ENCODE measurements around the gene SUN5. TPM values are rescaled to one million over a fixed set of nuclear protein-coding genes. Genes with fewer than 3 reads are reported as not detected.

Gene SUN5
- total and polyA plus RNA-seq, 4 donors, result not detected

DNA sequence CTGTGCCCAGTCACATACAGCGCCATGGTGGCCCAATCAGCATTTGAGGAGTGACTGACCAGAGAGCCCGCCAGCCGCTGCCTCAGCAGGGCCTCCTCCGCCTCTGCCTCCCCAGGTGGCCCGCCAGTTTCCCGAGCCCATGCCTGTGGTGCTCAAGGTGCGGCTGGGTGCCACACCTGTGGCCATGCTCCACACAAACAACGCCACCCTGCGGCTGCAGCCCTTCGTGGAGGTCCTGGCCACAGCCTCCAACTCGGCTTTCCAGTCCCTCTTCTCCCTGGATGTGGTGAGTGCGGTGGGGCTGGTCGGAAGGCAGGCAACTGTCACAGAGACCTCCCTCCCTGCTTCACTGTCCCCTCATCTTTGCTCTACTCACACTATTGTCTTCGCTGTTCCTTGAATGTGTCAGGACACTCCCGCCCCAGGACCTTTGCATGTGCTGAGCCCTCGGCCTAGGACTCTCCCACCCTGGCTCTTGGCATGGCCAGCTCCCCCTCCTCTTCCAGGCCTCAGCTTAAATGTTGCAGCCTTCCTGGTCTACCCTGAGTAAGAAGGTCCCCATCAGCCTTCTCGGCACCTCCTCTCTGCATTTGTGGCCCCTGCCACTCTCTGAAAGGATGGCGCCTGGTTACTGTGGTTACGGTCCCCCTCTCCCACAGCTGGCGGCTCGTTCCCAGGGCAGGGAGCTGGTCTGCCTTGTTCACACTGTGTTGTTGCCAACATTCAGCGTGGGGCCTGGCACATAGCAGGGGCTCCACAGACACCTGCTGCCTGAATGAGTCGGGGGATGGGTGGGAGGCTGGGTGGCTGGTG lies 15.4 kb upstream of the SUN5 start:
- H3K4me3 ChIP-seq (ENCODE audit: low read depth in 1 of 3, low read length in 3 of 3), result no peak overlapping the region
- no peaks in the 10 kb centered on the region for H3K36me3 ChIP-seq (ENCODE audit: control insufficient read depth in 4 of 4, insufficient read depth in 3 of 4, low read depth in 1 of 4, low read length in 3 of 4)
- DNase-seq (ENCODE audit: low spot score), result no peak
- no peaks in the 10 kb centered on the region for H3K4me1 ChIP-seq (ENCODE audit: control insufficient read depth in 4 of 4, insufficient read depth in 4 of 4, low read length in 3 of 4)
- 92% methylated on average over 23 of the region's 23 CpGs for WGBS
- H3K27me3 ChIP-seq (ENCODE audit: control insufficient read depth in 4 of 4, insufficient read depth in 4 of 4, low read length in 3 of 4), result peaks cover 0 to 2% (median 0%) of the 10 kb centered on the region in 4 donors
- H3K9me3 ChIP-seq (ENCODE audit: control insufficient read depth in 4 of 4, low read length in 3 of 4), result no peaks in the 10 kb centered on the region
- H3K27ac ChIP-seq (ENCODE audit: low read depth in 1 of 2, low read length in 2 of 2), result no peak overlapping the region
- TF ChIP-seq RAD21 (IDR thresholded peaks at IDR 0.05) (no peak), YY1 (IDR thresholded peaks at IDR 0.05) (no peak), NR2F2 (IDR thresholded peaks at IDR 0.05) (no peak), SP1 (IDR thresholded peaks at IDR 0.05) (no peak), FOXA2 (IDR thresholded peaks at IDR 0.05) (no peak), GABPA (IDR thresholded peaks at IDR 0.05 in 1 of 2, conservative IDR thresholded peaks at IDR 0.05 in 1 of 2) (no peak), JUND (IDR thresholded peaks at IDR 0.05) (no peak), TAF1 (conservative IDR thresholded peaks at IDR 0.05) (no peak), EGR1 (IDR thresholded peaks at IDR 0.05; ENCODE audit: low read depth in 2 of 2) (no peak), FOXA1 (IDR thresholded peaks at IDR 0.05) (no peak), HNF4A (conservative IDR thresholded peaks at IDR 0.05) (no peak)
- TF ChIP-seq, protein P1, sequence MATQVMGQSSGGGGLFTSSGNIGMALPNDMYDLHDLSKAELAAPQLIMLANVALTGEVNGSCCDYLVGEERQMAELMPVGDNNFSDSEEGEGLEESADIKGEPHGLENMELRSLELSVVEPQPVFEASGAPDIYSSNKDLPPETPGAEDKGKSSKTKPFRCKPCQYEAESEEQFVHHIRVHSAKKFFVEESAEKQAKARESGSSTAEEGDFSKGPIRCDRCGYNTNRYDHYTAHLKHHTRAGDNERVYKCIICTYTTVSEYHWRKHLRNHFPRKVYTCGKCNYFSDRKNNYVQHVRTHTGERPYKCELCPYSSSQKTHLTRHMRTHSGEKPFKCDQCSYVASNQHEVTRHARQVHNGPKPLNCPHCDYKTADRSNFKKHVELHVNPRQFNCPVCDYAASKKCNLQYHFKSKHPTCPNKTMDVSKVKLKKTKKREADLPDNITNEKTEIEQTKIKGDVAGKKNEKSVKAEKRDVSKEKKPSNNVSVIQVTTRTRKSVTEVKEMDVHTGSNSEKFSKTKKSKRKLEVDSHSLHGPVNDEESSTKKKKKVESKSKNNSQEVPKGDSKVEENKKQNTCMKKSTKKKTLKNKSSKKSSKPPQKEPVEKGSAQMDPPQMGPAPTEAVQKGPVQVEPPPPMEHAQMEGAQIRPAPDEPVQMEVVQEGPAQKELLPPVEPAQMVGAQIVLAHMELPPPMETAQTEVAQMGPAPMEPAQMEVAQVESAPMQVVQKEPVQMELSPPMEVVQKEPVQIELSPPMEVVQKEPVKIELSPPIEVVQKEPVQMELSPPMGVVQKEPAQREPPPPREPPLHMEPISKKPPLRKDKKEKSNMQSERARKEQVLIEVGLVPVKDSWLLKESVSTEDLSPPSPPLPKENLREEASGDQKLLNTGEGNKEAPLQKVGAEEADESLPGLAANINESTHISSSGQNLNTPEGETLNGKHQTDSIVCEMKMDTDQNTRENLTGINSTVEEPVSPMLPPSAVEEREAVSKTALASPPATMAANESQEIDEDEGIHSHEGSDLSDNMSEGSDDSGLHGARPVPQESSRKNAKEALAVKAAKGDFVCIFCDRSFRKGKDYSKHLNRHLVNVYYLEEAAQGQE (IDR thresholded peaks at IDR 0.05), result no peak
- TF ChIP-seq, protein P2, sequence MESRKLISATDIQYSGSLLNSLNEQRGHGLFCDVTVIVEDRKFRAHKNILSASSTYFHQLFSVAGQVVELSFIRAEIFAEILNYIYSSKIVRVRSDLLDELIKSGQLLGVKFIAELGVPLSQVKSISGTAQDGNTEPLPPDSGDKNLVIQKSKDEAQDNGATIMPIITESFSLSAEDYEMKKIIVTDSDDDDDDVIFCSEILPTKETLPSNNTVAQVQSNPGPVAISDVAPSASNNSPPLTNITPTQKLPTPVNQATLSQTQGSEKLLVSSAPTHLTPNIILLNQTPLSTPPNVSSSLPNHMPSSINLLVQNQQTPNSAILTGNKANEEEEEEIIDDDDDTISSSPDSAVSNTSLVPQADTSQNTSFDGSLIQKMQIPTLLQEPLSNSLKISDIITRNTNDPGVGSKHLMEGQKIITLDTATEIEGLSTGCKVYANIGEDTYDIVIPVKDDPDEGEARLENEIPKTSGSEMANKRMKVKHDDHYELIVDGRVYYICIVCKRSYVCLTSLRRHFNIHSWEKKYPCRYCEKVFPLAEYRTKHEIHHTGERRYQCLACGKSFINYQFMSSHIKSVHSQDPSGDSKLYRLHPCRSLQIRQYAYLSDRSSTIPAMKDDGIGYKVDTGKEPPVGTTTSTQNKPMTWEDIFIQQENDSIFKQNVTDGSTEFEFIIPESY (IDR thresholded peaks at IDR 0.05), result no peak
- TF ChIP-seq, protein P3, sequence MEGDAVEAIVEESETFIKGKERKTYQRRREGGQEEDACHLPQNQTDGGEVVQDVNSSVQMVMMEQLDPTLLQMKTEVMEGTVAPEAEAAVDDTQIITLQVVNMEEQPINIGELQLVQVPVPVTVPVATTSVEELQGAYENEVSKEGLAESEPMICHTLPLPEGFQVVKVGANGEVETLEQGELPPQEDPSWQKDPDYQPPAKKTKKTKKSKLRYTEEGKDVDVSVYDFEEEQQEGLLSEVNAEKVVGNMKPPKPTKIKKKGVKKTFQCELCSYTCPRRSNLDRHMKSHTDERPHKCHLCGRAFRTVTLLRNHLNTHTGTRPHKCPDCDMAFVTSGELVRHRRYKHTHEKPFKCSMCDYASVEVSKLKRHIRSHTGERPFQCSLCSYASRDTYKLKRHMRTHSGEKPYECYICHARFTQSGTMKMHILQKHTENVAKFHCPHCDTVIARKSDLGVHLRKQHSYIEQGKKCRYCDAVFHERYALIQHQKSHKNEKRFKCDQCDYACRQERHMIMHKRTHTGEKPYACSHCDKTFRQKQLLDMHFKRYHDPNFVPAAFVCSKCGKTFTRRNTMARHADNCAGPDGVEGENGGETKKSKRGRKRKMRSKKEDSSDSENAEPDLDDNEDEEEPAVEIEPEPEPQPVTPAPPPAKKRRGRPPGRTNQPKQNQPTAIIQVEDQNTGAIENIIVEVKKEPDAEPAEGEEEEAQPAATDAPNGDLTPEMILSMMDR (IDR thresholded peaks at IDR 0.05; ENCODE audit: low read depth, low read length, missing input control), result no peak
- TF ChIP-seq, protein P4, sequence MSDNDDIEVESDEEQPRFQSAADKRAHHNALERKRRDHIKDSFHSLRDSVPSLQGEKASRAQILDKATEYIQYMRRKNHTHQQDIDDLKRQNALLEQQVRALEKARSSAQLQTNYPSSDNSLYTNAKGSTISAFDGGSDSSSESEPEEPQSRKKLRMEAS (IDR thresholded peaks at IDR 0.05), result no peak
- H3K9ac ChIP-seq (ENCODE audit: low read depth in 1 of 2, low read length in 2 of 2), result no peak overlapping the region
